NCI-H526 treated with DMSO at 0.1 percent for 48 hours (cell line): ENCODE results near the gene UBE2H.
"Not testable (repeated sequence)": the region's sequence is repeated elsewhere in the genome, so short reads cannot be mapped to it uniquely, and the experiment has no call there.

Experiments used
- DNase-seq: peaks from one replicate; lab custom pipeline; 2025; lab: John Stamatoyannopoulos, UW

The UBE2H gene

GRCh38 chr7:129823143-129823542 lies 129.6 kb downstream of the UBE2H start:
- not testable (repeated sequence) for DNase-seq

- no peak for DNase-seq
Observed at GRCh38 chr7:129821476-129821875, 131.3 kb downstream of the UBE2H start.

- DNase-seq = no peak
Observed at GRCh38 chr7:129816742-129817141, 136.0 kb downstream of the UBE2H start.

- no peak for DNase-seq
Observed at GRCh38 chr7:129807863-129808262, 144.9 kb downstream of the UBE2H start.

GRCh38 chr7:129804890-129805719 lies 147.7 kb downstream of the UBE2H start:
- no peak for DNase-seq

GRCh38 chr7:129804111-129804889 lies 148.5 kb downstream of the UBE2H start:
- DNase-seq = no peak

GRCh38 chr7:129803546-129804081 lies 149.1 kb downstream of the UBE2H start:
- no peak for DNase-seq

GRCh38 chr7:129801882-129802281 lies 150.9 kb downstream of the UBE2H start:
- DNase-seq = no peak

GRCh38 chr7:129800901-129801300 lies 151.9 kb downstream of the UBE2H start:
- DNase-seq = no peak

GRCh38 chr7:129799350-129799955 lies 153.3 kb downstream of the UBE2H start:
- no peak for DNase-seq

- no peak for DNase-seq
Observed at GRCh38 chr7:129798616-129799349, 154.0 kb downstream of the UBE2H start.

GRCh38 chr7:129797214-129797789 lies 155.5 kb downstream of the UBE2H start:
- DNase-seq = no peak

- no peak for DNase-seq
Observed at GRCh38 chr7:129796186-129796775, 156.5 kb downstream of the UBE2H start.

- not testable (repeated sequence) for DNase-seq
Observed at GRCh38 chr7:129794461-129794860, 158.3 kb downstream of the UBE2H start.

GRCh38 chr7:129793506-129794310 lies 159.1 kb downstream of the UBE2H start:
- DNase-seq = no peak

GRCh38 chr7:129792721-129793120 lies 160.0 kb downstream of the UBE2H start:
- DNase-seq = no peak

- DNase-seq = no peak
Observed at GRCh38 chr7:129790136-129790535, 162.6 kb downstream of the UBE2H start.

GRCh38 chr7:129789652-129790051 lies 163.1 kb downstream of the UBE2H start:
- no peak for DNase-seq

GRCh38 chr7:129789000-129789399 lies 163.8 kb downstream of the UBE2H start:
- DNase-seq = no peak
